ENCODE data around the gene DPP10.

GRCh38 chr2:115572746-115573145 lies 1130.3 kb downstream of the DPP10 start:
- TF ChIP-seq, protein P1, sequence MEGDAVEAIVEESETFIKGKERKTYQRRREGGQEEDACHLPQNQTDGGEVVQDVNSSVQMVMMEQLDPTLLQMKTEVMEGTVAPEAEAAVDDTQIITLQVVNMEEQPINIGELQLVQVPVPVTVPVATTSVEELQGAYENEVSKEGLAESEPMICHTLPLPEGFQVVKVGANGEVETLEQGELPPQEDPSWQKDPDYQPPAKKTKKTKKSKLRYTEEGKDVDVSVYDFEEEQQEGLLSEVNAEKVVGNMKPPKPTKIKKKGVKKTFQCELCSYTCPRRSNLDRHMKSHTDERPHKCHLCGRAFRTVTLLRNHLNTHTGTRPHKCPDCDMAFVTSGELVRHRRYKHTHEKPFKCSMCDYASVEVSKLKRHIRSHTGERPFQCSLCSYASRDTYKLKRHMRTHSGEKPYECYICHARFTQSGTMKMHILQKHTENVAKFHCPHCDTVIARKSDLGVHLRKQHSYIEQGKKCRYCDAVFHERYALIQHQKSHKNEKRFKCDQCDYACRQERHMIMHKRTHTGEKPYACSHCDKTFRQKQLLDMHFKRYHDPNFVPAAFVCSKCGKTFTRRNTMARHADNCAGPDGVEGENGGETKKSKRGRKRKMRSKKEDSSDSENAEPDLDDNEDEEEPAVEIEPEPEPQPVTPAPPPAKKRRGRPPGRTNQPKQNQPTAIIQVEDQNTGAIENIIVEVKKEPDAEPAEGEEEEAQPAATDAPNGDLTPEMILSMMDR (IDR thresholded peaks at IDR 0.05), result no peak
- TF ChIP-seq POLR2A (IDR thresholded peaks at IDR 0.05) (no peak), POLR2AphosphoS5 (IDR thresholded peaks at IDR 0.05) (no peak)
